Neural cell (in vitro differentiated cells): ENCODE data around the gene PTPRK. TPM values are rescaled to one million over a fixed set of nuclear protein-coding genes. Genes with fewer than 3 reads are reported as not detected.

Experiments used
- H2AFZ ChIP-seq: fragments of 200-600, 300-800 bp; sonication (generic), shearing (Covaris generic); 2 replicates; pipeline ENCODE4 v1.6.0; 2014; ENCODE audit warnings: low read depth, mild to moderate bottlenecking, antibody characterized with exemption, low read length, moderate library complexity
- H3F3A ChIP-seq: fragments of 200-600 bp; shearing (Covaris generic); 2 replicates; pipeline ENCODE4 v1.6.1; 2016; ENCODE audit warnings: mild to moderate bottlenecking, moderate library complexity, mixed read lengths, antibody characterized with exemption, low read length; ENCODE audit not compliant: insufficient read depth, poor library complexity, severe bottlenecking
- H3K27ac ChIP-seq: fragments of 200-600, 300-800 bp; sonication (generic), shearing (Covaris generic); 2 replicates; pipeline ENCODE4 v1.5.1; 2014; ENCODE audit warnings: mild to moderate bottlenecking, low read length, moderate library complexity
- H3K27me3 ChIP-seq: fragments of 300-800, 200-600 bp; sonication (generic), shearing (Covaris generic); 2 replicates; pipeline ENCODE4 v1.6.0; 2014; ENCODE audit warnings: mild to moderate bottlenecking, low read depth, low read length, moderate library complexity; ENCODE audit not compliant: insufficient read depth
- H3K36me3 ChIP-seq: fragments of 300-800, 200-600 bp; sonication (generic), shearing (Covaris generic); 2 replicates; pipeline ENCODE4 v1.5.1; 2014; ENCODE audit warnings: mild to moderate bottlenecking, antibody characterized with exemption, low read length, moderate library complexity; ENCODE audit not compliant: insufficient read depth
- H3K4me2 ChIP-seq: fragments of 300-800, 200-600 bp; sonication (generic), shearing (Covaris generic); 2 replicates; pipeline ENCODE4 v1.6.0; 2014; ENCODE audit warnings: mild to moderate bottlenecking, low read length
- H3K4me3 ChIP-seq: fragments of 300-800, 200-600 bp; sonication (generic), shearing (Covaris generic); 2 replicates; pipeline ENCODE4 v1.5.1; 2014; ENCODE audit warnings: mild to moderate bottlenecking, low read length, moderate library complexity
- H3K79me2 ChIP-seq: fragments of 200-600 bp; shearing (Covaris generic); replicated peaks from 2 replicates; pipeline ENCODE4 v1.6.0; 2014; ENCODE audit warnings: mild to moderate bottlenecking, low read length, moderate library complexity; ENCODE audit not compliant: insufficient read depth
- H3K9ac ChIP-seq: fragments of 300-800, 200-600 bp; sonication (generic), shearing (Covaris generic); 2 replicates; pipeline ENCODE4 v1.6.1; 2016; ENCODE audit warnings: mild to moderate bottlenecking, low read length, mixed read lengths
- H3K9me2 ChIP-seq: fragments of 200-600 bp; shearing (Covaris generic); 2 replicates; pipeline ENCODE4 v1.6.1; 2016; ENCODE audit warnings: mild to moderate bottlenecking, low read length, mixed read lengths; ENCODE audit not compliant: insufficient read depth
- H3K9me3 ChIP-seq: fragments of 200-600, 300-800 bp; sonication (generic), shearing (Covaris generic); 2 replicates; pipeline ENCODE4 v1.6.1; 2016; ENCODE audit warnings: mild to moderate bottlenecking, mixed run types, low read length, moderate library complexity, mixed read lengths
- H4K20me1 ChIP-seq: fragments of 200-600 bp; shearing (Covaris generic); 2 replicates; pipeline ENCODE4 v1.6.1; 2016; ENCODE audit warnings: mild to moderate bottlenecking, mixed run types; ENCODE audit not compliant: insufficient read depth
- EP300 ChIP-seq: fragments of 450-650 bp; conservative IDR thresholded peaks from 2 replicates; pipeline ENCODE4 v1.6.1; 2014; ENCODE audit warnings: antibody characterized with exemption, mild to moderate bottlenecking, moderate library complexity; ENCODE audit not compliant: poor library complexity, severe bottlenecking
- EZH2 ChIP-seq: fragments of 200-600, 300-800 bp; shearing (Covaris generic), sonication (generic); IDR thresholded peaks from 2 replicates; pipeline ENCODE4 v1.6.1; 2014; ENCODE audit warnings: antibody characterized with exemption, low read length, borderline replicate concordance, mild to moderate bottlenecking; ENCODE audit not compliant: insufficient read depth, poor library complexity, severe bottlenecking
- MXI1 ChIP-seq: fragments of 450-650 bp; conservative IDR thresholded peaks from 2 replicates; pipeline ENCODE4 v1.6.1; 2014; ENCODE audit warnings: antibody characterized with exemption, mild to moderate bottlenecking; ENCODE audit not compliant: poor library complexity, severe bottlenecking
- POLR2AphosphoS5 ChIP-seq: IDR thresholded peaks from 2 replicates; pipeline ENCODE4 v1.6.1; 2012
- RAD21 ChIP-seq: fragments of 450-650 bp; conservative IDR thresholded peaks from 2 replicates; pipeline ENCODE4 v1.6.1; 2014; ENCODE audit warnings: antibody characterized with exemption, mild to moderate bottlenecking, moderate library complexity
- SMC3 ChIP-seq: fragments of 450-650 bp; conservative IDR thresholded peaks from 2 replicates; pipeline ENCODE4 v1.6.1; 2014; ENCODE audit warnings: antibody characterized with exemption, mild to moderate bottlenecking, moderate library complexity; ENCODE audit not compliant: poor library complexity
- TAF1 ChIP-seq: IDR thresholded peaks from 2 replicates; pipeline ENCODE4 v1.6.1; 2012; ENCODE audit warnings: low read depth
- polyA plus RNA-seq: library from polyadenylated mRNA; depleted of rRNA; stranded (reverse); fragments of >200 nt; gene quantifications from 2 replicates; pipeline ENCODE4 v1.2.3, GENCODE V29; 2014
- TF ChIP-seq, protein P1 (sequence below): fragments of 450-650 bp; IDR thresholded peaks from 2 replicates; pipeline ENCODE4 v1.5.1; 2014; ENCODE audit warnings: antibody characterized with exemption, mild to moderate bottlenecking, moderate library complexity; ENCODE audit not compliant: poor library complexity, severe bottlenecking
- TF ChIP-seq, protein P2 (sequence below): IDR thresholded peaks from 2 replicates; pipeline ENCODE4 v1.6.1; 2012; ENCODE audit warnings: borderline replicate concordance

PTPRK gene
- polyA plus RNA-seq, 1 donor from 2014 or later: 10.4 TPM

- Histone ChIP-seq H3K79me2 (no peaks in the 10 kb centered on the region), H3K4me2 (no peak overlapping the region), H3K36me3 (no peaks in the 10 kb centered on the region)
These were observed 237.4 kb downstream of the PTPRK start for GRCh38 chr6:128282961-128283360.

GRCh38 chr6:128280960-128281359, 239.4 kb downstream of the PTPRK start:
- TF ChIP-seq EZH2 (no peak), POLR2AphosphoS5 (no peak), EP300 (no peak), SMC3 (no peak), RAD21 (no peak), MXI1 (no peak), TAF1 (no peak)
- TF ChIP-seq, protein P1, sequence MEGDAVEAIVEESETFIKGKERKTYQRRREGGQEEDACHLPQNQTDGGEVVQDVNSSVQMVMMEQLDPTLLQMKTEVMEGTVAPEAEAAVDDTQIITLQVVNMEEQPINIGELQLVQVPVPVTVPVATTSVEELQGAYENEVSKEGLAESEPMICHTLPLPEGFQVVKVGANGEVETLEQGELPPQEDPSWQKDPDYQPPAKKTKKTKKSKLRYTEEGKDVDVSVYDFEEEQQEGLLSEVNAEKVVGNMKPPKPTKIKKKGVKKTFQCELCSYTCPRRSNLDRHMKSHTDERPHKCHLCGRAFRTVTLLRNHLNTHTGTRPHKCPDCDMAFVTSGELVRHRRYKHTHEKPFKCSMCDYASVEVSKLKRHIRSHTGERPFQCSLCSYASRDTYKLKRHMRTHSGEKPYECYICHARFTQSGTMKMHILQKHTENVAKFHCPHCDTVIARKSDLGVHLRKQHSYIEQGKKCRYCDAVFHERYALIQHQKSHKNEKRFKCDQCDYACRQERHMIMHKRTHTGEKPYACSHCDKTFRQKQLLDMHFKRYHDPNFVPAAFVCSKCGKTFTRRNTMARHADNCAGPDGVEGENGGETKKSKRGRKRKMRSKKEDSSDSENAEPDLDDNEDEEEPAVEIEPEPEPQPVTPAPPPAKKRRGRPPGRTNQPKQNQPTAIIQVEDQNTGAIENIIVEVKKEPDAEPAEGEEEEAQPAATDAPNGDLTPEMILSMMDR: no peak
- TF ChIP-seq, protein P2, sequence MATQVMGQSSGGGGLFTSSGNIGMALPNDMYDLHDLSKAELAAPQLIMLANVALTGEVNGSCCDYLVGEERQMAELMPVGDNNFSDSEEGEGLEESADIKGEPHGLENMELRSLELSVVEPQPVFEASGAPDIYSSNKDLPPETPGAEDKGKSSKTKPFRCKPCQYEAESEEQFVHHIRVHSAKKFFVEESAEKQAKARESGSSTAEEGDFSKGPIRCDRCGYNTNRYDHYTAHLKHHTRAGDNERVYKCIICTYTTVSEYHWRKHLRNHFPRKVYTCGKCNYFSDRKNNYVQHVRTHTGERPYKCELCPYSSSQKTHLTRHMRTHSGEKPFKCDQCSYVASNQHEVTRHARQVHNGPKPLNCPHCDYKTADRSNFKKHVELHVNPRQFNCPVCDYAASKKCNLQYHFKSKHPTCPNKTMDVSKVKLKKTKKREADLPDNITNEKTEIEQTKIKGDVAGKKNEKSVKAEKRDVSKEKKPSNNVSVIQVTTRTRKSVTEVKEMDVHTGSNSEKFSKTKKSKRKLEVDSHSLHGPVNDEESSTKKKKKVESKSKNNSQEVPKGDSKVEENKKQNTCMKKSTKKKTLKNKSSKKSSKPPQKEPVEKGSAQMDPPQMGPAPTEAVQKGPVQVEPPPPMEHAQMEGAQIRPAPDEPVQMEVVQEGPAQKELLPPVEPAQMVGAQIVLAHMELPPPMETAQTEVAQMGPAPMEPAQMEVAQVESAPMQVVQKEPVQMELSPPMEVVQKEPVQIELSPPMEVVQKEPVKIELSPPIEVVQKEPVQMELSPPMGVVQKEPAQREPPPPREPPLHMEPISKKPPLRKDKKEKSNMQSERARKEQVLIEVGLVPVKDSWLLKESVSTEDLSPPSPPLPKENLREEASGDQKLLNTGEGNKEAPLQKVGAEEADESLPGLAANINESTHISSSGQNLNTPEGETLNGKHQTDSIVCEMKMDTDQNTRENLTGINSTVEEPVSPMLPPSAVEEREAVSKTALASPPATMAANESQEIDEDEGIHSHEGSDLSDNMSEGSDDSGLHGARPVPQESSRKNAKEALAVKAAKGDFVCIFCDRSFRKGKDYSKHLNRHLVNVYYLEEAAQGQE: no peak
- H3K4me2 ChIP-seq: no peak overlapping the region
- H3K4me3 ChIP-seq: no peak overlapping the region
- H3K9me3 ChIP-seq: no peaks in the 10 kb centered on the region
- H3K36me3 ChIP-seq: no peaks in the 10 kb centered on the region
- H3F3A ChIP-seq: no peaks in the 10 kb centered on the region
- H4K20me1 ChIP-seq: no peaks in the 10 kb centered on the region
- H3K9me2 ChIP-seq: no peaks in the 10 kb centered on the region
- no peaks in the 10 kb centered on the region for H3K79me2 ChIP-seq
- H3K9ac ChIP-seq: no peak overlapping the region
- no peak overlapping the region for H3K27ac ChIP-seq
- H3K27me3 ChIP-seq: no peaks in the 10 kb centered on the region
- H2AFZ ChIP-seq: no peak overlapping the region

More at GRCh38 chr6:128282961-128283360, 237.4 kb downstream of the PTPRK start:
- TF ChIP-seq POLR2AphosphoS5 (no peak), EP300 (no peak), EZH2 (no peak), MXI1 (no peak), TAF1 (no peak), RAD21 (no peak), SMC3 (no peak)
- TF ChIP-seq, protein P2: no peak
- TF ChIP-seq, protein P1: no peak
- no peaks in the 10 kb centered on the region for H3K9me2 ChIP-seq
- H3K9me3 ChIP-seq: no peaks in the 10 kb centered on the region
- no peak overlapping the region for H3K9ac ChIP-seq
- no peaks in the 10 kb centered on the region for H3K27me3 ChIP-seq
- H3K4me3 ChIP-seq: no peak overlapping the region
- H3F3A ChIP-seq: no peaks in the 10 kb centered on the region
- H2AFZ ChIP-seq: no peak overlapping the region
- no peak overlapping the region for H3K27ac ChIP-seq
- no peaks in the 10 kb centered on the region for H4K20me1 ChIP-seq
